Stimulated activated CD8-positive, alpha-beta memory T cell treated with anti-CD3 and anti-CD28 coated beads, Interleukin-7, amount 100 ng/mL, for 48 hours (primary cell): ENCODE results near the gene MFSD11.
"Not testable (repeated sequence)": the region's sequence is repeated elsewhere in the genome, so short reads cannot be mapped to it uniquely, and the experiment has no call there.

ENCODE experiments used
- DNase-seq, 2 donors: peaks; one replicate each; pipeline ENCODE4 v3.0.0-alpha.2; 2020; ENCODE audit warnings: low read depth in 1 of 2; ENCODE audit errors: extremely low read depth in 1 of 2

MFSD11 gene

GRCh38 chr17:76737676-76738467 lies at the start of gene MFSD11:
MFSD11 (plus strand) TSS chr17:76738119; CDS start chr17:76738353, 234 bp downstream.
- DNase-seq = peak; percentile 85 to 88

- DNase-seq = no peak
These were observed 49.7 kb upstream of the MFSD11 start for GRCh38 chr17:76688165-76688622.

- no peak for DNase-seq
These were observed 48.1 kb upstream of the MFSD11 start for GRCh38 chr17:76689859-76690258.

GRCh38 chr17:76690596-76691280 lies 47.2 kb upstream of the MFSD11 start:
- no peak for DNase-seq

GRCh38 chr17:76691379-76692191 lies 46.3 kb upstream of the MFSD11 start:
- no peak for DNase-seq

- no peak for DNase-seq
These were observed 42.7 kb upstream of the MFSD11 start for GRCh38 chr17:76695059-76695831.

GRCh38 chr17:76696763-76697701 lies 40.9 kb upstream of the MFSD11 start:
- DNase-seq = no peak

- no peak for DNase-seq
These were observed 40.0 kb upstream of the MFSD11 start for GRCh38 chr17:76697702-76698465.

- DNase-seq = not testable (repeated sequence)
These were observed 39.4 kb upstream of the MFSD11 start for GRCh38 chr17:76698466-76698977.

GRCh38 chr17:76700270-76700616 lies 37.7 kb upstream of the MFSD11 start:
- DNase-seq = no peak

GRCh38 chr17:76700617-76701470 lies 37.1 kb upstream of the MFSD11 start:
- no peak for DNase-seq

- DNase-seq = no peak
These were observed 36.4 kb upstream of the MFSD11 start for GRCh38 chr17:76701471-76701967.

GRCh38 chr17:76702076-76702475 lies 35.8 kb upstream of the MFSD11 start:
- no peak for DNase-seq

GRCh38 chr17:76702941-76703637 lies 34.8 kb upstream of the MFSD11 start:
- DNase-seq = no peak

- no peak for DNase-seq
These were observed 33.1 kb upstream of the MFSD11 start for GRCh38 chr17:76704805-76705204.

GRCh38 chr17:76706817-76707216 lies 31.1 kb upstream of the MFSD11 start:
- no peak for DNase-seq
